NCI-H1930 (cell line): ENCODE measurements around the gene PROSER3.
"Not testable (repeated sequence)": the region's sequence is repeated elsewhere in the genome, so short reads cannot be mapped to it uniquely, and the experiment has no call there.

Source experiments
- DNase-seq, 2 experiments: peaks; one replicate each; lab custom pipeline; 2025; lab: John Stamatoyannopoulos, UW

Gene PROSER3

GRCh38 chr19:35791814-35792279 lies 33.9 kb downstream of the PROSER3 start:
- DNase-seq: no peak

- no peak for DNase-seq
Measured at GRCh38 chr19:35792312-35792711, 34.3 kb downstream of the PROSER3 start.

- no peak for DNase-seq
Measured at GRCh38 chr19:35792888-35793287, 34.9 kb downstream of the PROSER3 start.

GRCh38 chr19:35793381-35794165 lies 35.6 kb downstream of the PROSER3 start:
- DNase-seq: no peak

DNA sequence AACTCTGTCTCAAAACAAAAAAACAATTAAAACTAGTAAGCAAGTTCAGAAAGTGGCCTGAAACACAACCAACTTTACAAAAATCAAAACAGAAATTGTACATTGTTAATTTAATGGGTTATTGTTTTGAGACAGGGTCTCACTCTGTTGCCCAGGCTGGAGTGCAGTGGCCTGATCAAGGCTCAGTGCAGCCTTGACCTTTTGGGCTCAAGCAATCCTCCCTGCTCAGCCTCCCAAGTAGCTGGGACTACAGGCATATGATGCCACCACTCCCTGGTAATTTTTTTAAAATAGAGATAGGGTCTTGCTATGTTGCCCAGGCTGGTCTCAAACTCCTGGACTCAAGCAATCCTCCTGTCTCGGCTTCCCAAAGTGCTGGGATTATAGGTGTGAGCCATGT lies 37.6 kb downstream of the PROSER3 start:
- DNase-seq: not testable (repeated sequence)

DNA sequence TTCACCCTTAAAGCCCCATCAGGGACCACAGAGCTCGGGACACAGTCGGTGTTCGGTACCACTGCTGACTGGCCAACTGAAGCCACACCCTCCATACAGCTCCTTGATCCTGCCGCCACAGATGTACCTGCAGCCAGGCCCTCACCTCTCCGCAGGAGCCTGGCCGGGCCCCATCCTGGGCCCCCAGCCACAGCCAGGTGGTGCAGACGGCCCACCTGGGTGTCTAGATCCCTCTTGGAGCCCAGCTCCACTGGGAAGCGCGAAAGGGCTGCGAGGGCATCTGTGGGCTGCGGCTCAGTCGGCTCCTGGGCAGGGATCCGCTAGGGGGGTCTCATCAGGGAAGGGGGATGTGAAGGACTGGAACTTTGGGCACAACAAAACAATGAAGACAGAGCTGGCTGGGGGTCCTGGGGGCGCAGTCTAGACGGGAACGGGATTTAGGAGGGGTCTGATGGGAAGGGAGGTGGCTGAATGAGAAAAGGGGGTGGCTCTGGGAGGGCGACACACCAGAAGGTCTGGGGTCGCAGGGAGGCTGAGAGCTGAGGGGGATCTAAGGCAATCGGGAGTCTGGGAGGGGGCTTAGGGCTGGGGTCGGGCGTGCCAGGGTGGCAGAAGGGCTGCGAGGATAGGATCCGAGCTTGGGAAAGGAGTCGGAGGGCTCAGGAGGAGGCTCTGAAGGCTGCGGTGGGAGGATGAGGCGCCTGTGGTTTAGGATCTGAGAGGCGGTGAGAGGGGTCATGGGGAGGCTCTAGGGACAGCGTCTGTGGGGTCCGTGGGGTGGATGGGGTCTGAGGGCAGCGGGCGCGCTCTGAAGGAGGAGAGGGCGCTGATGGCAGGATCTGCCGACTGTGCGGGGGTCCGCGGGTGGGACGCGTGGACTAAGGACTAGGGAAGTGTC lies 38.9 kb downstream of the PROSER3 start:
- no peak for DNase-seq

GRCh38 chr19:35797663-35798062 lies 39.7 kb downstream of the PROSER3 start:
- no peak for DNase-seq

DNA sequence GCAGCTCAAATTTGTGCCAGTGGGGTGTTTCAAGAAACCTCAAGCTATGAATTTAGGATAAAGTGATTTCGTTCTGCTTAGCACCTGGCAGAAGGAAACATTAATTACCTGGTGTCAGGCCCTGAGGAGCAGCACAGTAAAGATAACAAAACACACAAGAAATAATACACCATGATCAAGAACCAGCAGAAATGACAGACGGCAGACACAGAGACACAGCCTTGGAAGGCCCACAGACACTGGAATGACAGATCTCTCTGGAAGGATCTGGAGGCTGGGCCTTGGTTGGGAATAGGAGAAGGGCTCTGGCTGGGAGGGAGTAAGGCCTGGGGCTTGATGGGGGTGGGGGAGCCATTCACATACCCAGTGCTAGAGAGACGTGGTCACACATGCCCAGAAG lies 43.9 kb downstream of the PROSER3 start:
- DNase-seq: no peak

GRCh38 chr19:35805526-35806102 lies 47.6 kb downstream of the PROSER3 start:
- no peak for DNase-seq

GRCh38 chr19:35806597-35806996 lies 48.6 kb downstream of the PROSER3 start:
- no peak for DNase-seq

DNA sequence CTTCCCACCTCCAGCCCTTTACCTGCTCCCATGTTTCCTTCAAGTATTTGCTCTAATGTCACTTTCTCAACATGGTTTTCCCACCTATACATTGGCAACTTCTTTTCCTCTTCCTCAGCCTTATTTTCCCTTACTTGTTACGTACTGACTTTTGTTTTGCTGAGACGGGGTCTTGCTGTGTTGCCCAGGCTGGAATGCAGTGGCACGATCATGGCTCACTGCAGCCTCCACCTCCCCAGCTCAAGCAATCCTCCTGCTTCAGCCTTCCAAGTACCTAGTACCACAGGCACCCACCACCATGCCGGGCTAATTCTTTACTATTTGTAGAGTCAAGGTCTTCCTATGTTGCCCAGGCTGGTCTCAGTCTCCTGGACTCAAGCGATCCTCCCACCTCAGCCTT lies 49.7 kb downstream of the PROSER3 start:
- DNase-seq: no peak

- DNase-seq: no peak
Measured at GRCh38 chr19:35811317-35812219, 53.6 kb downstream of the PROSER3 start.

- no peak for DNase-seq
Measured at GRCh38 chr19:35812220-35813042, 54.5 kb downstream of the PROSER3 start, which contains the start of gene PRODH2. PRODH2 (minus strand) TSS chr19:35812845; CDS start chr19:35812805, 40 bp downstream.

DNA sequence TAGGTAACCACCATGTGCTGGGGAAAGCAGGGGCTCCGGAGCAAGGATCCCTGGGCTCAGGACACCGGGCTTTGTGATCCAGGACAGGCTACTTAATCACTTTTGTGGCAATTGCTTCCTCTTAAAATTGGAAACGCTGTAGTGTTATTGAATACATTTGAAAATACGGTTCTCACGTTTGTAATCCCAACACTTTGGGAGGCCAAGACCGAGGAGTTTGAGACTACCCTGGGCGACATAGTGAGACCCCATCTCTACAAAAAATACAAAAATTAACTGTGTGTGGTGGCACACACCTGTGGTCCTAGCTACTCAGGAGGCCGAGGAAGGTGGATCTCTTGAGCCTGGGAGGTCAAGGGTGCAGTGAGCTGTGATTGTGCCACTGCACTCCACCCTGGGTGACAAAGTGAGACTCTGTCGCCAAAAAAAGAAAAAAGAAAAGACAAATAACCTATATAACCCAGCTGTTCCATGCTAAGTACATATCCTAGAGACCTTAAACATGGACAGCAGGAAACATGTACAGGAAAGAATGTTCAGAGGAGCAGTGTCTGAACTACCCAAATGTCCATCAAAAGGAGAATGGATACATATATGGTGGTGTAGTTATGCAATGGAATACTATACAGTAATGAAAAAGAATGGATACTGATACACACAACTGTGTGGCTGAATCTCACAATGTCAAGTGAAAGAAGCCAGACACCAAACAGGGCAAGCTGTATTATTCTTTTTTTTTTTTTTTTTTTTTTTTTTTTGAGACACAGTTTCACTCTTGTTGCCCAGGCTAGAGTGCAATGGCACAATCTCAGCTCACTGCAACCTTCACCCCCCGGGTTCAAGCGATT lies 55.3 kb downstream of the PROSER3 start:
- no peak for DNase-seq

- no peak for DNase-seq
Measured at GRCh38 chr19:35816262-35816661, 58.3 kb downstream of the PROSER3 start.

- no peak for DNase-seq
Measured at GRCh38 chr19:35816846-35817245, 58.9 kb downstream of the PROSER3 start.

DNA sequence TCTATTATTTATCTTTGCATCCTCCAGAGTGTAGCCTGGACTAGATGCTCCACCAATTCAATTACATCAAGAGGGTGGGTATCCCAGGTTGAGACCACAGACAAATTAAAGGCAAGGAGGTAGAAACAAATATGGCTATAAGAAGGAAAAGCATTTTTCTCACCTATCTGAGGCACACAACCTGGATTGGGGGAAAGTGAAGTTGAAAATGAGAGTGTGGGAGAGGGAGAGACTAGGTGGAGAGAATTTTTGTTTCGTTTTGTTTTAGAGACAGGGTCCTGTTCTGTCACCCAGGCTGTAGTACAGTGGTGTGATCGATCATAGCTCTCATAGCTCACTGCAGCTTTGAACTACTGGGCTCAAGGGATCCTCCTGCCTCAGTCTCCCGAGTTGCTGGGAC lies 60.5 kb downstream of the PROSER3 start:
- DNase-seq: no peak
